Frontal cortex (tissue), 1 donor: ENCODE measurements around the gene RCSD1. TPM values are rescaled to one million over a fixed set of nuclear protein-coding genes. Genes with fewer than 3 reads are reported as not detected.

Experiments
- total RNA-seq: library from RNA; depleted of rRNA; stranded (reverse); fragments of >200 nt; gene quantifications from one replicate; pipeline ENCODE4 v1.2.3, GENCODE V29; 2014

Gene RCSD1
- total RNA-seq, 1 donor from 2014 or later, result 4.5 TPM

Other genes starting within 250 kb of the RCSD1 start
- 1.2 TPM for gene CD247, start 111.7 kb upstream of the RCSD1 start, total RNA-seq
- gene CREG1, start 76.5 kb upstream of the RCSD1 start, total RNA-seq, result 42.4 TPM
- gene MPZL1, start 91.8 kb downstream of the RCSD1 start, total RNA-seq, result 184 TPM